Astrocyte of the cerebellum (primary cell): ENCODE results near the gene RBM38.

Experiments
- DNase-seq: peaks from one replicate; pipeline ENCODE4 v3.0.0-alpha.2; 2011; ENCODE audit warnings: low read depth
- H3K4me3 ChIP-seq: 2 replicates; pipeline ENCODE4 v1.5.1; 2011; ENCODE audit warnings: mild to moderate bottlenecking, low read depth, low read length, moderate library complexity
- in situ Hi-C: cut with HindIII; loops from 2 replicates; pipeline ENCODE4 v1.10.0; 2017; ENCODE audit warnings: low sequenced_read_pairs
- TF ChIP-seq, protein P1 (sequence below): IDR thresholded peaks from 2 replicates; pipeline ENCODE4 v1.5.1; 2012; ENCODE audit warnings: low read length, low read depth, moderate library complexity, mild to moderate bottlenecking; ENCODE audit errors: missing control alignments

Gene RBM38

DNA sequence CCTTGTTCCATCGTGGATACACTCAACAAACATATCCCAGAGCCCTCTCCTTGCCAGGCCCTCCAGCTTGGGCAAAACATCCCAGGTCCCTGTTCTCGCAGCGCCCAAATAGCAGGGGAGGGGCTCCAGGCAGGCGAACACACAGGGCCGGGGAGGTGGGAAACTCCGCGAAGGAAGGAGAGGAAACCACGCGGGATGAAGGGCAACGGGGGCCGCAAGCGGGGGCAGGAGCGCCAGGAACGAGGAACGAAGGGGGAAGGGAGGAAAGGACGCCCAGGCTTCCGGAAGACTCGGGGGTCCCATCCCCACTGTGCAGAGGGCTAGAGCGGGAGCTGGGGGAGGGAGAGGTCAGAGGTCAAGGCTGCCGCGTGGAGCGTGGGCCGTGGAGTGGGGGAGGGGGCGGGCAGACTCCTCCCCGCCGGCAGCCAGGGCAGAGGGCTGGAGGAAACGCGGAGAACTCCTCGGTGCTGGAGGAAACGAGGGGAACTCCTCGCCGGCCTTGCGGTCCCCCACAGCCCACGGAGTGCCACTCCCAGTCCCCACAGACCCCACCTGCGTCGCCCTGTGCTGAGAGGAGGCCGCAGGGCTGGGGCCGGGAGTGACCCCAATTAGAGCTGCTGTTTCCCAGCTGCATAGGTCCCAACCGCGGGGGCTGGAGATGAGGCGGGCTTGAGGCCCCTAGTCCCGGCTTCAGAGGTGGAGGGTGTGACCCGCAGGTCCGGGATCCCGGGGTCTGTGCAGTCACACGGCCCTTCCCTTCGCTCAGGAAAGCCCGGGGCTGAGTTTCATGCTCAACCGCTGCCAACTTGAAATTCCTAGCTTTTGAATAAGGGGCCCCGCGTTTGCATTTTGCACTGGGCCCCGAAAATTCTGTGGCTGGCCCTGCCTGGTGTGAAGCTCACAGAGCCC, 1.2 kb upstream of the RBM38 start:
- no peak overlapping the region for H3K4me3 ChIP-seq
- in situ Hi-C loops = no loop called here
- DNase-seq = no peak
- TF ChIP-seq, protein P1, sequence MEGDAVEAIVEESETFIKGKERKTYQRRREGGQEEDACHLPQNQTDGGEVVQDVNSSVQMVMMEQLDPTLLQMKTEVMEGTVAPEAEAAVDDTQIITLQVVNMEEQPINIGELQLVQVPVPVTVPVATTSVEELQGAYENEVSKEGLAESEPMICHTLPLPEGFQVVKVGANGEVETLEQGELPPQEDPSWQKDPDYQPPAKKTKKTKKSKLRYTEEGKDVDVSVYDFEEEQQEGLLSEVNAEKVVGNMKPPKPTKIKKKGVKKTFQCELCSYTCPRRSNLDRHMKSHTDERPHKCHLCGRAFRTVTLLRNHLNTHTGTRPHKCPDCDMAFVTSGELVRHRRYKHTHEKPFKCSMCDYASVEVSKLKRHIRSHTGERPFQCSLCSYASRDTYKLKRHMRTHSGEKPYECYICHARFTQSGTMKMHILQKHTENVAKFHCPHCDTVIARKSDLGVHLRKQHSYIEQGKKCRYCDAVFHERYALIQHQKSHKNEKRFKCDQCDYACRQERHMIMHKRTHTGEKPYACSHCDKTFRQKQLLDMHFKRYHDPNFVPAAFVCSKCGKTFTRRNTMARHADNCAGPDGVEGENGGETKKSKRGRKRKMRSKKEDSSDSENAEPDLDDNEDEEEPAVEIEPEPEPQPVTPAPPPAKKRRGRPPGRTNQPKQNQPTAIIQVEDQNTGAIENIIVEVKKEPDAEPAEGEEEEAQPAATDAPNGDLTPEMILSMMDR = no peak

DNA sequence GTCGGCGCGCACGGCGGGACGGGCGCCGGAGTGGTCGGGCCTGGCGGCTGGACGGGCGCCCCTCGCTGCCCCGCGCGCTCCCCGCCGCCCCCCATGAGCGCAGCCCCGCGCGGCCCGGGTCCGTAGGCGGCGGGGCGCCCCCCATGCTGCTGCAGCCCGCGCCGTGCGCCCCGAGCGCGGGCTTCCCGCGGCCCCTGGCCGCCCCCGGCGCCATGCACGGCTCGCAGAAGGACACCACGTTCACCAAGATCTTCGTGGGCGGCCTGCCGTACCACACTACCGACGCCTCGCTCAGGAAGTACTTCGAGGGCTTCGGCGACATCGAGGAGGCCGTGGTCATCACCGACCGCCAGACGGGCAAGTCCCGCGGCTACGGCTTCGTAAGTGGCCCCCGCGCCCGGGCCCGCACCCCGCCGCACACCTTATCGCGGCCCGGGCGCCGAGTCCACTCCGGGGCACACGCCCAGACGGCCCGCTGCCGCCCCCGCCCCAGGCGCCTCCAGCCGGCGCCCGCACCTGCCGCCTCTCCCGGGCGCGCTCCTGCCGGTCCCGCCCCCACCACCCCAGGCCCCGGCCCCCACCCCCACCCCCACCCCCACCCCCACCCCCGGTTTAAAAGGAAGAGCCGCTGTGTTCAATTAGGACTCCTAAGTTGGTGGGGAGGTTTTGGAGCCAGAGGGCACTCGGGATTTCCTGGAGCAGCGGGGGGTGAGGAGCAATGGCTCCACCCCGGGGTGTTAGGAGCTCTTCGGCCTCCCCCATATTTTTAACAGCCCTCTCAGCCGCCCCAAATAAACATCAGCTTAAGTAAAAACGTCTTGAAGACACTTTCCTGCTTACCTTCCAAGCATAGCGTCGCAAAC, 474 bp downstream of the RBM38 start:
- TF ChIP-seq, protein P1 = no peak
- peak overlapping the region; percentile 59 for H3K4me3 ChIP-seq
- in situ Hi-C loops = no loop called here
- no peak for DNase-seq

DNA sequence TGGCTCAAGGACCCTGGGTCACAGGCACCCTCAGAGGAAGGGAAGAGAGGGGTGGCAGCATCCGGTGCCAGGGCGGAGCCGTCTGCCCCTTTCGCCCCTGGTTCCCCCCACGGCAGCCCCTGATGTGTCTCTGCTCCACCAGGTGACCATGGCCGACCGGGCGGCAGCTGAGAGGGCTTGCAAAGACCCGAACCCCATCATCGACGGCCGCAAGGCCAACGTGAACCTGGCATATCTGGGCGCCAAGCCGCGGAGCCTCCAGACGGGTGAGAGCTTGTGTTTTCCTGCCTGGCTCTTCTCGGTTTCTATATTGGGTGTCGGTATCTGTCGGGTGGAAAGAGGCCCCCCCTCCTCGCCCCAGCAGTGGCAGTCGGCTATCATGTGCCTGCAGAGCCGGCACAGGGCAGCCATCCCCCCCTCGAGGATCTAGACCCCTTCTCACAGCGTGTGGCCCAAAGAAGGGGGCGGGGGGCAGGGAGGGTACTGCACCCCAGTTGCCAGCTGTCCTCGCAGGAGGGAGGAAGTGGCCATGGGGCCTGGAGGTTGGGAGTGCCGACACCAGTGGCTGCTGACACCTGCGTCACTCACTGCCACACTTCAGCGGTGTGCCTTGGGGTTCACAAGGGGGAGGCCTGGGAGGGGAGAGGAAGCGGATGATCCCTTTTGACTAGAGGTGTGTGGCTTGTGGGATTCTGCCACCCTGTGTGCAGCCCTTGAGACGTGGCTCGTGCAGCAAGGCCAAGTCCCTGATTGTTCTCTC, 1.5 kb downstream of the RBM38 start:
- no peak for DNase-seq
- H3K4me3 ChIP-seq = peak overlapping the region; percentile 59
- TF ChIP-seq, protein P1 = no peak
- in situ Hi-C loops = no loop called here

DNA sequence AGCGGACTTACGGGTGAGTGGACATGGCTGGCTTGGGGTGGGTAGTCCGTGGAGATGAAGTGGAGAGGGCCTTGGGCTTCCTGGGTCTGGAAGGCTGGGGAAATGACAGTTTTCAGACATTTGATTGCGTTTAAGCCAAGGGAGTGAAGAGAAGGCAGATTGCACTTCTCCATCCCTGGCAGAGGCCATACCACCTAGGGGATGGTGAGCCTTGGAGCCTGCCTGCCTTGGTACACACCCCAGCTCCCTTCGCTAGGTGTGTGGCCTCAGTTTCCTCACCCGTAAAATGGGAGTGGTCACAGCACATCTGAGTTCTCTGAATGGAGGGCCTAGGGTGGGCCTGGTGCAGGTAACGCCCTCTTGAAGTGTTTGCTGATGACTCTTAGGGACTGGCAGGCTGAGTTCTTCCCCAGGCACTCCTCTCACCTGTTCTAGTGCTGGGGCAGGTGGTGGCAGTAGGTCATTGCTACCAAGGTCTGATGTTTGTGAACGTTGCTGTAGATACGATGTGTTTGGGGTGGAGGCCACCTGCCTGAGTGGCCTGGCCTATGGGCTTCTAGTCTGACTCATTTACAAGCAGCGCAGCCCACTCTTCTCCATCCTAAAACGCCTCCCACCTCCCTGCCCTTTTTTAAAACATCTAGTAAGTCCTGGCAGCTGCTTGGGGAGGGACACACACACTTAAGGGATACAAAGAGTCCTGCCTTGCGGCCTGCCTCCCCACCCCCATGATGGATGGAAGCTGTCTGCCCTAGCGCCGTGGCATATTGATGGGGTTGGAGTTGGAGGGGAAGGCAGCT, 2.3 kb downstream of the RBM38 start:
- in situ Hi-C loops = no loop called here
- DNase-seq = no peak
- peak overlapping the region; percentile 59 for H3K4me3 ChIP-seq
- TF ChIP-seq, protein P1 = no peak

DNA sequence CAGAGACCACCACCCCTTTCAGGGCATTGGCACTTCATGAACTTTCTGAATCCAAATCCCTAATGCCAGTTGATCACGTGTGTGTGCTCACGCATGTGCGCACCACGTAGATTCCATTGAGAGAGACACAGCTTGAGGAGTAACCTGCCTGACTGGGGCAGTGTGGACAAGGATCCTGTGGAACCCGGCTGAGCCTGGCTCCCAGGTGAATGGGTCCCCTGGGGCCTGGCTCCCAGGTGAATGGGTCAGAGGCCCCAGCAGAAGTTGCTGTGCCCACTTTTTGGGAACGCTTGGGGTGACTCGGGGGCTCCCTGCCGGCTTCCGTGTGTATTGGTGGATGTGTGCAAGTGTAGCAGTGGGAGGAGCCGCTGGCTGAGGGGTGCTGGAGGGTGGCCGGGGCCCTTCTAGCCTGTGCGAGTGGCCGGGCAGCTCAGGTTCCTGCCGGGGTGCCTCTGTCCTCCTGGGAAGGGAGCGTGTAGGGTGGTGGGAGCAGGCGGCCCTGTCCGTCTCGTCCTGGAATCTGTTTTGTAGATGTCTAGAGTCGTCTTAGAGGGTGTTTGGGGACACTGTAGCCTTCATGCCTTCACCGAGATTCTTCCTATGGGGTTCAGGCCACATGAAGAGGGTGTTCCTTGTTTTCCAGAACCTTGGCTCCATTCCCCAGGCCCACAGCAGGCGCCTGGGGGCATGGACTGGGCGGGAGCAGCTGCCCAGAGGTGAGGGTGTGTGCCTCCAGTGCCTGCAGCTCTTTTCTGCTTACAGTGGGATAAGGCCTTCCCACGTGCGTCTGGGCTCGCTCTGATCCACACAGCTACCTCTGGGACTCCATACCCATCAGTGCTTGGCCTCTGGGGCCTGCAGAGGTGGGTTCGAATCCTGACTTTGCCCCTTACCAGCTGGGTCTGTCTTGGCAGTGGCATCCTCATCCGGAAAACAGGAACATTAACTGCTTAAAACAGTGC, 3.2 kb downstream of the RBM38 start:
- TF ChIP-seq, protein P1 = no peak
- no peak for DNase-seq
- in situ Hi-C loops = no loop called here
- no peak overlapping the region for H3K4me3 ChIP-seq
